ENCODE measurements around the gene KDM8.

KDM8 gene

DNA sequence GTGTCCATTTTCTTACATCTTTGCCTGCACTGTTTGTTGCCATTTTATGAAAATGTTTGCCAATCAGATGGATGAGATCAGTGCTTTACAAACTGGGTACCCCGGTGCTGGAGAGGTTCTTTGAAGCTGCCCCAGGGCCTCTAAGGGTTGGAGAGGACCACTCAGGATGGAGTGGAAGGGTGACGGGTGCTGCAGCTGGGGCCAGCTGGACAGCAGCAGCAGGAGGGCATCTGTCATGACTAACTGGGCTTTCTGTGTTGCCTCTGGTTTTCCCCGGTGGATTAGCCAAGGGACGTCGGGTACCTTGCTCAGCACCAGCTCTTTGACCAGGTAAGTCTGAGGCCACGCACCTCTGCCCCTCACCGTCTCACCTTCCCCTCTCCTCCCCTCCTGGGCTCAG is 12.3 kb downstream of the KDM8 start:
- no peak for DNase-seq (ENCODE audit: low read depth in 3 of 3)

DNA sequence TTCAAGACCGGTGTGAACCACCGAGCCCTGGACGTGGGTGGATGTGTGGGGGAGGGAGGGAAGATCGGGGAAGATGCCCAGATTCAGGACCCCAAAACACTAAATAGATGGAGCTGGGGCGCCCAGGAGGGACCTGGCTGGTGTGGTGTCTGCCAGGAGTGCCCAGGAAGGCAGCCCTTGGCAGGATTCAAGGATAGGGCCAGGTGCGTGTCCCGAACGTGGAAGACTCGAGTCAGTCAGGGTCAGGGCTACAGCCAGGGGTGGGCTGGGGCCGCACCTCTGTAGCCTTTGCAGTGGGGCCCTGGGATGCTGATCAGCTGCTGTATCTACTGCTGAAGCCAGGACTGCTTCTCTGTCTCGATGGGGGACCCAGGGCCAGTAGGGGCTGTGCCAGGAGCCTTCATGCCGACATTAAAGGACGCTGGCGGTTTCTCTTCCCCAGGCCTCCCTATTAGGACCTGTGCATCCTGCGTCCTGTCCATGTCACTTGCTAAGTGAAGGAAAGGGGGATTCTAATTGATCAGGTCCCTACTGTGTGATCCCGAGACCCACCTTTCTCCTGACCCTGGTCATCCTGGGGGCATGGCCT is 13.1 kb downstream of the KDM8 start:
- DNase-seq (ENCODE audit: low read depth in 3 of 3) = no peak

DNA sequence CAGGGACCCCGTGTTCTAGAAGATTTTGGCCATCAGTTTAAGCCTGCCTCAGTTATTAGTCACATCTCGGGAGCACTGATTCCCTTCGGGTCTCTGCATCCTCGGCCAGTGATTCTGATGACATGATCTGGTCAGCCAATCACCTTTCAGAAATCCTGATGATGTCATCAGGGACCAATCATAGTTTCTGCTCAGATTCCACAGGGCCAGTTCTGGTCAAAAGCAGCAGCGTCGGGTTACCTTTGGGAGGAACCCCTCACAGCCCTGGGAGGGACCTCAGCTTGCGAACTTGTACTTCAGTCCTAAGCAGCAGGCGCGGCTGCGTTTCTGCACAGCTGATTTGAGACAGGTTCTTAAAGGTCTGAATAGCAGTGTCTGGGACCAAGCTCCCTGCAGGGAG is 13.9 kb downstream of the KDM8 start:
- no peak for DNase-seq (ENCODE audit: low read depth in 3 of 3)

DNA sequence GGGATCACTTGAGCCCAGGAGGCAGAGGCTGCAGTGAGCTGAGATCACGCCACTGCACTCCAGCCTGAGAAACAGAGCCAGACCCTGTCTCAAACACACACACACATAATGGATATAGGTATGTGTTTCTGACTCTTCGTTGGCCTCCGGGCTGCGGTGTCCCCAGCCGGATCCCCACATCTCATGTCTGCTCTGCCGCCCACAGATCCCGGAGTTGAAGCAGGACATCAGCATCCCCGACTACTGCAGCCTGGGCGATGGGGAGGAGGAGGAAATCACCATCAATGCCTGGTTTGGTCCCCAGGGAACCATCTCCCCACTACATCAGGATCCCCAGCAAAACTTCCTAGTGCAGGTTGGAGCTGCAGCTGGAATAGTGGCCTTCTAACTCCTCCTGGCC is 15.4 kb downstream of the KDM8 start:
- no peak for DNase-seq (ENCODE audit: low read depth in 3 of 3)

DNA sequence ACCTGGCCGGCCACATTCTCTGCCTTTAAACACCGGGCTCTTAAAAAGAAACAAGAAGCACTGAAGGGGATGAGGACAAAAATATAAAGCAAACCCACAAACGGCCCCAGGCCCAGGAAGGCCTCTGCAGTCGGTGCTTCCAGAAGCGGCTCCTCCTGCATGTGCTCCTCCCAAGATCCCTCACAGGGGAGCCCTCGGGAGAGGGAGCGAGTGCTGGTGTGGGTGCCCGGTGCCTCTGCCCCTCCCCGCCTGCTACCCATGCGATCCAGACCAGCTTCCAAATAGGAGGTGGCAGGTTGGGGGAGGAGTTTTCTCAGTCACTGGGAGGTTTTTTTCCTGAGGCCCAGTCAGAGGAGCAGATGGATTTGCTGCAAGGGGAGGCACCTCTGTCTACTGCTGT is 15.8 kb downstream of the KDM8 start:
- no peak for DNase-seq (ENCODE audit: low read depth in 3 of 3)

DNA sequence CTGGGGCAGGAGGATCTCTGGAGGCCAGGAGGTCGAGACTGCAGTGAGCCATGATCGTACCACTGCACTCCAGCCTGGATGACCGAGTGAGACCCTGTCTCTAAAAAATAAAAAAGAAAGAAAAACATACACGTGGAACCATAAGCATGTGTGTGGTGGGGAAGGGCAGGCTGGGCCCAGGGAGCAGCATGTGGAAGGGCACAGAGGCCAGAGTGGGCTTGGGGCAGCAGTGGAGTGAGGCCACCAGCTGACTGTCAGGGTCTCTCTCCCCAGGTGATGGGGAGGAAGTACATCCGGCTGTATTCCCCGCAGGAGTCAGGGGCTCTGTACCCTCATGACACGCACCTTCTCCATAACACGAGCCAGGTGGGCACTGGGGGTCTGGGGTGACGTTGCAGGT is 16.8 kb downstream of the KDM8 start:
- no peak for DNase-seq (ENCODE audit: low read depth in 3 of 3)

DNA sequence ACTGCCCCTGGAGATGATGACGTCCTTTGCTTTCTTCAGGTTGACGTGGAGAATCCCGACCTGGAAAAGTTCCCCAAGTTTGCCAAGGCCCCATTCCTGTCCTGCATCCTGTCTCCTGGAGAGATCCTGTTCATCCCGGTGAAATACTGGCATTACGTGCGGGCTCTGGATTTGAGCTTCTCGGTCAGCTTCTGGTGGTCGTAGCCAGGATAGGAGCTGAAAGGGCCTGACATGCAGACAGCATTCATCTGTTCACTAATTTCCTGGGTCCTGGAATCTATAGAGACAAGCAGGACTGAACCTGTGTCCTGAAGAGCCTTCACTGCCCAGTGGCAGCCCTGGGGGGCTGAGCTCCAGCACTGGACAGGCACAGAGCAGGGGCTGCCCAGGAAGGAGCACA is 17.2 kb downstream of the KDM8 start:
- DNase-seq (ENCODE audit: low read depth in 3 of 3) = no peak

DNA sequence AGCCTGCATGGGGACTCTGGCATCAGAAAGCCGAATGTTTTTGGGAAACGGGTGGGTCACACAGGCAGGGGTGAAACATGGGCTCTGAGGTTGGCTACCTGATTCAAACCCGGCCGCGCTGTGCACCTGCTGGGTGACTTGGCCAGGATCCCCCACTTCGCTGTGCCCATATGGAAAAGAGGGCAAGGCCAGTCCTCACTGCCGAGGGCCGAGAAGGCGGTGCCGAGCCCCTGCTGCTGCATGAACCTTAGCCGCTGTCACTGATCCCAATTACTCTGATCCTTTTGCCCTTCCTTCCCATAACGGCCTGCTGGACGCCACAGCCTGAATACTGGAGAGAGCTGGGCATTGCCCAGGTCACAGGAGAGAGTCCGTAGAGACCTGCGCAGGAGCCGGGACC is 17.7 kb downstream of the KDM8 start:
- DNase-seq (ENCODE audit: low read depth in 3 of 3) = no peak

DNA sequence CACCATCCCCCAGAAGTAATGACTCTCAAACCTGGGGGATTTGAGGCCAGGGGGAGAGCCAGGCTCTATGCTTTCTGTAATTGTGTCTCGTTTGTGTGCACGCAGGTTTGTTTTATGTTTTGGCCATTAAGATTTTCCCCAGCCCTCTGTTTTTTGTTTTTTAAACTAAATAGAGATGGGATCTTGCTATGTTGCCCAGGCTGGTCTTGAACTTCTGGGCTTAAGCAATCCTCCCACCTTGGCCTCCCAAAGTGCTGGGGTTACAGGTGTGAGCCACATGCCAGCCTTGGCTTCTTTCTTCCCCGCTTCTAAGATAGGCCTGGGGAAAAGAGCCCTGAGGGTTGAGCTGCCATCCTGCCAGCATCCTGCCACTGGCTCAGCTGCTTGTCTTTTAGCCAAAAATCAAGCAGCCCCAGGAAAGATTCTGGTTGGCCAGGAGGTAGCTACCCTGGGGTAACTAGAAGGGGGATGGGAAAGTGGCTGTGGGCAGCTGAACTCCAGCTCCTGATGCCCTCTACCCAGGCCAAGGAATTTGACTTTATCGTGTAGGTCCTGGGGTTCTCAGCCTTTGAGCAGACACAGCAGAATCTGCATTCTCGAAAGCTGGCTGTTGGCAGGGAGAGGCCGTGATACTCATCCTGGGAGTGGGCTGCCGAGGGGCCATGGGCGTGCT is 18.4 kb downstream of the KDM8 start:
- no peak for DNase-seq (ENCODE audit: low read depth in 3 of 3)

DNA sequence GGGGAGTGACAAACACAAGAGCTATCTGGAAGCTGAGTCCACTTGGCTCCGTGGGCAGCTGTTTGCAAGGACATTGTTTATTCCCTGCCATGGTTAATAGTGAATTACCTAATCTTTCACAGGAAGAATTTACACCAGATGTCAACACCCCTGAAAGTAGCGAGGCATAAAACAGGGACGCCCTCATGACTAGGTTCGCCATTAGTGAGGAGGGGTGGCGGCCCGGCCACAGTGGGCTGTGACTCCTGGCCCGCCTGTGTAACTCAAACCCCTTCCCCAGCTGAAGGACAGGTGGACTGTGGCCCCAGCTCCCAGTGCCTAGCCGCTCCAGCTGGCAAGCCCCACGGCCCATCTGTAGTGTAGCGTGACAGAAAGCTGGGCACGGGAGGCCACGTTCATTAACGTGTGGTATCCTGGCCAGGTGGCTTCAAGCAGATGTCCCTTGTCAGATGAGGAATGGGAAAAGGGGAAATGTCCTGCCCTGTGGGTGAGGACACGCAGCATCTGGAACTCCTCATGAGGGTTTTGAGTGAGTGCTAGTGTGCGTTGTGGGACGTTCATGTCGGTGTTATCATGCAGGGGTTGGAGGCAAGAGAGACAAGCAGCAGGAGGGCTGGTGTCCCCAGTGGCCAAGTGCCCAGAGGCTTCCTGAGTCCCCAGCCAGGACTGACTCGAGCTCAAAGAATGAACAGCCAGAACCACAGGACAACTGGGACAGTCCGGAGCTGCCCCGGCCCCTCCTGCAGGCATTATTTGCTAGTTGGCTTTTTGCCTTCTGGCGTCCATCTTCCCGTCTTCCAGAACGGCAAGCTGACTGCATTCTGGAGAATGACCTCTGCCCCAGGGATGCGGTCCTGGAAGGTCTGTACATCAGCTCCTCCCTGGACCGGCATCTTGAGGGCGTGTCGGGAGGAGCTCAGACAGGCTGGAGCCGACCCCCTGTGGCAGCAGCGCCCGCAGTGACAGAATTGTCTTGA is 19.2 kb downstream of the KDM8 start:
- no peak for DNase-seq (ENCODE audit: low read depth in 3 of 3)

DNA sequence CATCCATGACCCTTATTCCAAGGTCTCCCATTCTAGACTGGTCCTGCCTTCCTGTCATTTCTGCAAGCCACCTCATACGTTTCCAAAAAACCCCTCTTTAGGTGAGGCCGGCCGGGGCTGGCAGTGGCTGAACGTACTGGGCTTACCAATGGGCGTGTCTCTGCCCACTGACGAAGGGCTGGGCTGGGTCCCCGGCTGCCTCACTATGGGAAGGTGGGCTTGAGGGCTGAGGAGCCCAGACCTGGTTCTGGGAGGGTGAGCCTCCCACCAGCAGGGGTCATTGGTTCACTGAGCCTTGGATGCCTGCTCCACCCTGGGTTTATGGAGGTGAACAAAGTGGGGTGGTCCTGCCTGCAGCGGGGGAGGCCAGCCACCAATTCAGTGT is 19.9 kb downstream of the KDM8 start:
- no peak for DNase-seq (ENCODE audit: low read depth in 3 of 3)

DNA sequence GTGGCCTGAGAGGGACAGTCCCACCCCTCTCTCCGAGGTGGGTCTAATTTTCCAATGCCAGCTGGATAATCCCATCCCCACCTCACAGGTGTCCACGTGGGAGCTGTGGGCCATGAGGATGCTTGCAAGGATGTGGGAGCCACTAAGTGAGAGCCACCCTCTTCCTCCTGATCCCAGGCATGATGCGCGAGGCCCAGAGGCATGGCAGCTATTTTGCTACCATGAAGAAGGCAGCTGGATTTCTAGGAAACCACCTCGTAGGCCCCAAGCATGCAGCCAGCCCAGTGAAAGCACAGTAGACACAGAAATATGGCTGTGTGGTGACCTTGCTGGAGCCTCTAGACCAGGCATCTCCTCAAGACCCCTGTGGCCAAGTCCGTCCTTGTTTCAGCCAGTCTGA is 20.4 kb downstream of the KDM8 start:
- DNase-seq (ENCODE audit: low read depth in 3 of 3) = no peak

DNA sequence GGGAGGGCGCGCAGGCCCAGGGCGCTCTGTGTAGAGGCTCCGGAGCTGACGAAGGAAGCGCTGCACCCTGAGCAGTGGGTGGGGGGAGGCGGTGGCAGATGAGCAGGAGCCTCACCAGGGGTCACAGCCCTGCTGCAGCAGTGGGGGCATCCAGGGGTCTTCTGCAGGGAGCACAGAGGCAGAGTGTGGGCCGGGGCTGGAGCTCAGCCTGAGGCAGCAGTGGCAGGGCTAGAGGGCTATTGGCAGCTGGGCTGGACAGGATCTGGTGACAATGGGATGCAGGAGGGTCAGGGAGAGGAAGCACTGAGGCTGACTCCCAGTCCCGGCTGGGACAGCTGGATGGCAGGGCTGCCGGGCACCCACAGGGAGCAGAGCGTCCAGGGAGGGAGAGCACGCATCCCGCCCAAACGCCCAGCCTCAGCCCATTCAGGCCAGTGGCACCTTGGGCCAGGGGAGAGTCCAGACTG is 21.0 kb downstream of the KDM8 start:
- no peak for DNase-seq (ENCODE audit: low read depth in 3 of 3)

DNA sequence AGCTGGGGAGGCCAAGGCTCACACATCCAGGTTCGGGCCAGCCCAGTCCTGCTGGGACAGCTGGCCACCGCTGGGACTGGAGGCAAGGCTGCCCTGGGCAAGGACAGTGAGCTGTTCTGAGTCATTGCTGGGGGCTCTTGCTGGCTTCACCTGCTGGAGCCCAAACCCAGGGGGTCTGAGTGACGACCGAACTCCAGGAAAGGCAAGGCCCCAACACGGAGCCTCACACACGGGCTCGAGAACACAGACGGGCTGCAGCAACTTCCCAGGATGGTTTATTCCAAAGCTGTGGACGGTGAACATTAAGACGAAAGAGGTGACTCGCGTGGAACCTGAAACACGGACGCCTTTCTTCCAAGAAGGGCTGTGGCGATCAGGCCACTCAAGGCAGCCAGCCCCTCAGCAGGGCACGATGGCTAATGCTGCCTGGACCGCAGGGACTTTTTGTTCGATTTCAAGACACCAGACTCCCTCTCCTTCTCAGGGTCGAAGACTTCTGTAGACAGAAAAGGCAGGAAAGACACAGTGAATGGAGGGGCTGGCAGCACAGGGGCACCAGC is 21.5 kb downstream of the KDM8 start:
- no peak for DNase-seq (ENCODE audit: low read depth in 3 of 3)

DNA sequence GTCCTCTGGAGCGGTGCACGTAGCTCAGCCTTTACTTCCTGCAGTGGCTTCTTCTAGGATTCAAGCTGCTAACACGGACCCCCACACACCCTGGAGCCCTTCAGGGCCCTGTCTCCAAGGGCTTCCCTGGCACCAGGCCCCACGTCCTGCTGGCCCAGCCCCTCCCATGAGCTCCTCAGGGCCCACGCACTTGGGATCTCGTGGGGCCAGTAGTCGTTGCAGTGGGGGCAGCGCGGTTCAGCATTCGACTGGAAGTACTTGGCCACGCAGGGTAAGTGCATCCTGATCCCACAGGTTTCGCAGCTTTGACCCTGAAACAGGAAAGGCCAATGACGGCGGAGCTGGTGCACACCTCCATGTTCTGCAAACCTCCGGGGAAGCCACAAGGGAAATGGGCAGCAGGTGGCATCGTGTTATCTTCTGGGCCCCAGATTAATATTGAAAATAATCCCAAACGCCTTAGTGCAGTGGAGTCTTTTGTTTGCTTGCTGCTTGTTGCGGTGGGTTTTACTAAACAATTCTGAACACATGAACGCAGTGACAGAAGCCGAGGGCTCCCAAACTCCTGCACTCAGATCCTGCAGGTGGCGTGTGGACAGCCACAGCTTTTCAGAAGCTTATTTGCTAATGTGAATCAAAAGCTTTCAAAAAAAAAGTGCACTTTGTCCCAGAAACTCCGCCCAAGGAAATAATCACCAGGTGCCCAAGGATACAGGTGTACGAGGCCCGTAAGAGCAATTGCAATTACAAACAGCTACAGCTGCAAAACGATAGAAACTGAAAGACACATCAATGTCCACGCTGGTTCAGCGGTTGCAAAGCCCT is 22.4 kb downstream of the KDM8 start:
- no peak for DNase-seq (ENCODE audit: low read depth in 3 of 3)

DNA sequence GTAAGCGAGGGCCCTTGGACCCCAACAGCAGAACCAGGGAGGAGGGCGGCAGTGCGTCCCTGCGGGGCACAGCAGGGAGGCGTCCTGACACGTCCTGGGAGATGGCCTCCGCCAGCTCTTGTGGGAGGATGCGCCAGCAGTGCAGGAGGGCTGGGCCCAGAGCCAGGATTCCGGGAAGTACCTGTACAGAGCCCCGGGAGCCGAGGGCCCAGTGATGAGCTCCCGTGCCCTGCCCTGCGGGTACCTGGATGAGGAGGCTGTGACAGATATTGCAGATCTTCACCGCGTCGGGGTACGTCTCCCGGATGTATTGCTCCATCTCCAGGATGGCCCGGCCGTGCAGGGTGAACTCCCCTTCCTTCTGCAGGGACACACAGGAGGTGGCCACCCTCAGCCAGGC is 23.1 kb downstream of the KDM8 start:
- DNase-seq (ENCODE audit: low read depth in 3 of 3) = no peak

DNA sequence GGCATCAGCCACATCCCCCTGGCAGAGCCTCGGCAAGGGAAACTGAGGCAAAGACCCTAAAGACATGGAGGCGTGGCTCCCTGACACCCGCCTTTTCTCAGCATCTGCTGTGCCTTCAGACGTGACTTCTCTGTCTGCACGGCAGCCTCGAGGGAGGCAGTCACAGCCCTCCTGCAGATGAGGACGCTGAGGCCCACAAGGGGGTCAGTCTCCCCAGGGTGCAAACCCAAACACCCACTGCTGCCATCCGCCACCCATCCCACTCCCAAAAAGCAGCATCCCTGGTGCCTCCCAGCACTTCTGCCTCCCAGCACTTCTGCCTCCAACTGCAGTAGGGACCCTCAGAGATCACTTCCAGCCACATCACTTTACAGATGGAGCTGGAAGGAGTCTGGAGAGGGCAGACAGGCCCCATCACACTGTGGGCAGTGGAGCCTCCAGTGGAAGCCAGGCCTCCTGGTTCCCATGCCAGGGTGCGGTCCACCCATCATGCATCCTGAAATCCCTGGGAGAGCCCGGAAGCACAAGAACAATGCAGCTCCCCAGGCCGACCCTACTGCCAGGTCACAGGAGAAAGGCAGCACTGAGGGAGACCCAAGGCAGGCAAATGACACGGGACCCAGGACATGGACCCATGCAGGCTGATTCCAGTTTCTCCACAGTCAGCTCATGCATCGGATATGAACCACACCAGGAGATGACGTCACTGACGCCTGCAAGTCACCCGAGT is 23.8 kb downstream of the KDM8 start:
- DNase-seq (ENCODE audit: low read depth in 3 of 3) = no peak

DNA sequence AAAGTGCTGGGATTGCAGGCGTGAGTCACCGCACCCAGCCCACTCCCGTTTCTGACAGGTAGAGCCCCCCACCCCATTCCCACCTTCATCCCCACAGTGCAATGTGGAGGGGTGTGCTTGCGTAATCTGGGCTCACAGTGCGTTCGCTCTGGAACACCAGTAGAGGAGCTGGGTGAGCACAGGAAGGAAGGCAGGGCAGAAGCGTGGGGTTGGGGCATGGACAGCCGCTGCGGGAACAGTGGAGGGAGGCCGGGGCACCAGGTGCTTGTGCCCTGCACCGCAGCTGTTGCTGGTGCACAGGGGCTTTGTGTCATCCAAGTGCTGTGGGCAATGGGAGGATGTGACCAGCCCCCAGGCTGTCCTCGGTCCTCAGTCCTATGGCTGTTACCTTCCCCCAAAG is 24.7 kb downstream of the KDM8 start:
- no peak for DNase-seq (ENCODE audit: low read depth in 3 of 3)

DNA sequence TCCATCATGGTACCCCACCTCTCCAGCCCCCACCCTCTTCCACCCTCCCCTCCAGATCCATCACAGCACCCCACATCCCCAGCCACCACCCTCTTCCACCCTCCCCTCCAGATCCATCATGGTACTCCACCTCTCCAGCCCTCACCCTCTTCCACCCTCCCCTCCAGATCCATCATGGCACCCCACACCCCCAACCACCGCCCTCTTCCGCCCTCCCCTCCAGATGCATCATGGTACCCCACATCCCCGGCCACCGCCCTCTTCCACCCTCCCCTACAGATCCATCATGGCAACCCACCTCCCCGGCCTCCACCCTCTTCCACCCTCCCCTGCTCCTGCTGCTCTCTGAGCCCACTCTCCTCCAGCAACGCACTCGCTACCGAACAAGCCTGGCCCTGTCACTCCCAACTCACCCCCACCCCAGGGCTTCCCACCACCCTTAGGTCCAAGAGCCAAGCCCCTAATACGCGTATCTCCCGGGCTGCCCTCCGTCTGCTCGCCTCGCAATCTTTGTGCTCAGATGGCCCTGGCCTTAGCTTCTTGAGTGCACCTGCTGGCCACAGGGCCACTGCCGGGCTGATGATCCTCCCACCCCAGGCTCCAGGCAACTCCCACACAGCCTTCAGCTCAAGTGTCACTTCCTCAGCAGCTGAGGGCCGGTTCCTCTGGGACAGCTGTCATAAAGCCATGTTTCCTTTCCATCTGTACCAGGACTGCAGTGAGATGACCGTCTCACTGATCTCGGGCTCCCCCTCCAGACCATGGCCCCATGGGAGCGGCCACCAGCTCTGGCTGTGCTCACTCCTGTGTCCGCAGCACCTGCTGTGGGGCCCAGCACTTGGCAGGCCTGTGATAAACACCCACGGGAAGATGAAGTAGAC is 25.5 kb downstream of the KDM8 start:
- no peak for DNase-seq (ENCODE audit: low read depth in 3 of 3)

DNA sequence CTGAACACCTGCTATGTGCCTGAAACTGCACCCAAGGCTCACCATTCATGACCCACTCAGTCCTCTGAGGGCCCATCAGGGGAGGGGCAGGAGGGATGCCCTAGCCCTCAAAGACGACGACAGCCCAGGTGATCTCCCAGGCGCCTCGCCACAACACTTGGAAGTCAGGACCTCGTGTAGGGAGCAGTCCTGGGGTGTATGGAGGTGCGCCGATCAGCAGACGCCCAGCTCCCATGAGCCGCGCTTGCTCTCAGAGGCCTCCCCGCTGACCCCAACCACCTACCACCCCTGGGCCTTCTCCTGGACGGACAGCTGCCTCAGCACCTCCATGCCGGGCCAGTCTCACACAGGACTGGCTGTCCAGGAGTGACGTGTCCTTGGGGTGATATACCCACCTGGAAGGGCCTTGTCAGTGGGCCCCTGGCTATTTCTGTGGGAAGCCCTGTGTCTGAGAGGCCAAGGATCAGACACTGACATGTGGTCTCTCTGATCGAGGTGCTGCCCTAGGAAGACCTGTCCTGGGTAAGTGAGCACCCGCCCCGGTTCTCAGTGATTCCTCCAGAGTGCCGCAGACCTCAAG is 26.7 kb downstream of the KDM8 start:
- DNase-seq (ENCODE audit: low read depth in 3 of 3) = no peak

Data from stimulated activated CD4-positive, alpha-beta T cell treated with anti-CD3 and anti-CD28 coated beads, TNF-alpha, amount 100 ng/mL, for 48 hours (primary cell).